HS-27A (cell line): ENCODE results near the gene SLC9A9.
"Not testable (repeated sequence)": the region's sequence is repeated elsewhere in the genome, so short reads cannot be mapped to it uniquely, and the experiment has no call there.

Experiments used
- DNase-seq: peaks from one replicate; pipeline ENCODE4 v3.0.0-alpha.2; 2012; ENCODE audit warnings: low read depth, missing footprints

The SLC9A9 gene

DNA sequence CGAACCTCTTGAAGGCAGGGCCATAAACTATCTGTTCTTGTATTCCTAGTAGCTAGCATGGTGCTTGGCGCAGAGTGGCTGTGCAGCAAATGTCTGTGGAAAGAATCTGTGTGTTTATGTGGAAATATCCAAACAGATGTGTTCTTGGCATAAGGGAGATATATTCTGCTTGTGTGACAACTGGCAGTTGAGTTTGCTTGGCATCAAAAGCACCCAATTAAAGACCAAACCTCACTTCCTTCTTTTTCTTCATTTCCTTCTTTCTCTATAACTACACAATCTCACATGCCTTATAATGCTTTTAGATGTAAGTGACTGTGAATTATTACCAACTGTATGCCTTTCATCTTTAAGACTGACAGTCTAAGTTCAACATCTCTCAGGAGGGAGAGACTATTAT, 296.5 kb downstream of the SLC9A9 start:
- no peak for DNase-seq

DNA sequence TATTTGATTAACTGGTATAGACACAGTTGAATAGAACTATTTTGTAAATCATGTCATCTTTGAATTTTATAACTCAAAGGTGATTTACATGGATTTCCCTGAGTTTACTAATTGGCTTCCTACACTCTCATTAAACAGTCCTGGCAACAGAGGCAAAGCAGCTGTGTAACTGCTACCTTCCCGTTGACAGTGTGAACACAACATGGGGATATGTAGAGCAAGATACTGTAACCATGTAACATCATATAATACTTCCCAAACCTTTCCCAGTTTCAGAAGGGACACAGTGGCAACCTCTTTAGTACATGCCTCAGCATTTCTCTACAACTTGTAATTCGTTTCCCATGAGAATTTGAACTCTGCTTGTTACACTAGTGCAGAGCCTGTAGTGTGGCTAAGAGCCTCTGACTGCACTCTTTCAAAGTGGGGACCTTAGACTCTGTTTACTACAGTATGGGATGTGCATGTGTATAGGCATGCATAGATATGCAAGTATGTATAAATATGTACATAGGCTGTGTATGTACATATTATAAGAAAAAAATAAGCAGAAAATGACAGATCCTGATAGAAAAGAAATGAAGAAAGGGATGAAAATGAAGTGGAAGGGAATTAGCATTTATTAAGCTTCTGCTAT, 299.3 kb downstream of the SLC9A9 start:
- DNase-seq = no peak

DNA sequence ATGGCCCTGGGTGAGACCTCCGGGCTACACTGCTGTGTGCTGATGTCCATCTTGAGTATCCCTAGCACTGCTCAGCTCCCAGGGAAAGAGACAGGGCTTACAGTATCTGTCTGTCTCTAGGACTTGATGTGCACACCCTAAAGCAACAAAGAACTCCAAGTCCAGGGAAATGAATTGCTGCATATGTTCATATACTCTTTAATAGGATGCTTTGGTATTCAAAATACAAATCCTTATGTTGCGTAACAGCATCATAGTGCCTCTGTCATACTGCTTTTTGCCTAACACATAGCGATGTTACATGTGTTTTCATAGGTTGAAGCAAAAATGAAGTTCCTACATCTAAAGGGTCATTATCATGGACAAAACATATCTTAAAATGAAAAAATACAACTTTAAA, 299.9 kb downstream of the SLC9A9 start:
- DNase-seq = no peak

DNA sequence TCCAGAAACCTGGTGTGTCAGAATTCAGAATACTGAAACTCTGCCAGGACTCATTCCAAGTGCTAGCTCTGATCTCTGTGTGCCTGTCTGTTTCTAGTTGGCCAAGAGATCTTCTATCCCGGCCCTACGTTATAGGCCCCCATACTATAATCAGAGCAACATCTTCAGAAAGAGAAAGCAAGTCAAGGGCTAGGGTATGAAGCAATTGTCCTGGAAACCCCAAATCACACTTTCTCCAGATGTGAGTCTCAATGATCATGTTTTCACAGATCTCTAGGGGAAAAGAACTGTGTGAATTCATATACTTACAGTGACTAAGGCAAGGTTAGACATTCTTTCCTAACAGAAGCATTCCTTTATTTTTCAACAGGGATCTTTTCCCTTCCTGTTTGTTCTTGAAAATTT, 309.7 kb downstream of the SLC9A9 start:
- no peak for DNase-seq

DNA sequence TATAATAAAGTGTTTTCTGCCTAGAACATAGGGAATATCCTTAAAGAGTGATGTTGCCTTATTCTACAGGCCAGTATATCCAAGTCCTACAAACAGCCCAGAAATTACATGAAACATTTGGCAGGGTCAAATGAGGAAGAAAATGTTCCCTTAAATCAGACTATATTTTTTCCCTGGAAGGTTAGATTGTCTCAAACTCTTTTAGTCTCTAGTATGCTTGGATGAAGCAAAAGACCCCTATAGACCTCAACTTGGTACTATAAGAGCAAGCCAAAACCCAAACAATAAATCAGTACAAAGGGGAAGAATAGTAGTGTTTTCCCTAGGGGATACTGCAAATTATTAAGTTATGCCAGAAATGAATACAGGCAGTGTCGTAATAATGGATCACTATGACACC, 310.2 kb downstream of the SLC9A9 start:
- no peak for DNase-seq

DNA sequence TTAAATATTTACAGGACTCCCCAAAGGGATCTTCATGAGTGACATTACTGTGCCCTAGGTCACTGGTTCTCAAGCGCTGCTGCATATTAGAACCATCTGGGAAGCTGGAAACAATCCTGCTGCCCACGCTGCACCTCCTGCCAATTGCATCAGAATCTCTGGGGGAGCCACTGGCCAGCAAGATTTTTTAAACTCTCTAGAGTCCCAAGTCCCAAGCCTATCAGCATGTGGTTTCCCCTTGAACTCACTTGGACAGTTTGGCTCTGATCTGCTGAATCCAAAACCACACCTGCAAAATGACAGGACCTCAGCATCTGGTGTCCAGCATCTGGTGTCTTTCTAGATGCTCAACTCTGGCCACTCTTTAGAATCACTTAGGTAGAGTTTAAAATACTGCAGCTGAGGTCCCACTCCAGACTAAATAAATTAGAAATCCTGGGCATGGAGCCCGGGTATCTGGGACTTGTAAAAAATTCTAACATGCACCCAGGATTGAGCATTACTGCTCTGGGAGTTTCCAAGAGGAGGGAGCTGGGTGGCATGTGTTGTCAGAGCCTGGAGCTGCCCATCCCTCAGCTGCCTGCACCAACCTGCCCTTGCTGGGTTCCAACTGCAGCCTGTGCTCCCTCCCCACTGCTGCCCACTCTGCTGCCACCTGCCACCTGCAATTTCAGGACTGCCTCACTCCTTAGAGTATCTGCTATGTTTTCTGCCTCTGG, 311.3 kb downstream of the SLC9A9 start:
- no peak for DNase-seq

DNA sequence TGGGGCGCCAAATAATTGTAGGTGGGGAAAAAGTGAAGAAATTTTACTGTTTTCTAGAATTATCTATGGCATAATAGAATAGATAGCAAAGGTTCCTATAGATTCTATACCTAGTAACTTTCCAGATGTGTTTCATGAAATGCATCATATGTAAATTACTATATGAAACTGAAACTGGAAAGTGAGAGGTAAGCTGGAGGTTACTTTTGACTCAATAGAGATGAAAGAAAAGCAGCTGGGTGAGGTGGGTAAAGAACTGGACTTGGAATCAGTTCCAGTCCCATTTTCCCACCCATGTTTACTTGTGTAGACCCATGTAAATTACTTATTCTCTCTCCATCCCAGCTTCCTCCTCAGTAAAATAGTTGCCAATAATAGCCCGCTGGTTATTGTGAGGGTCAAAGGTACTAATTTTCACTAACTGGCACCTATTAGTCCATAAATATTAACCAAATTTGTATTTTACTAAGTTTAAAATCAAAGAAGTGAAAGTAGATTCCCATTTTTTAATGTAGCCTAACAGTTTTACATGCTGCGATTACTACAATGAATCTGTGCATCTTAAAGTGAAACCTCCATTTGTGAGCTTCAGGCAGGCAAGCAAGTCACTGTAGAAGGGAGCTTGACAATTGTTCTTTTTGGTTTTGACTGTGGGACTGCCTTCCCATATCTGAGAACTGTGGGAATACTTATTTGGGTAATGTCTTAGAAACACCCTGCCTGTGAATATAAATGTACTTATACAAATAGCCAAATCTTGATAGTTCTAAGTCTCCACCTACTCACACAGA, 312.1 kb downstream of the SLC9A9 start:
- DNase-seq = no peak

DNA sequence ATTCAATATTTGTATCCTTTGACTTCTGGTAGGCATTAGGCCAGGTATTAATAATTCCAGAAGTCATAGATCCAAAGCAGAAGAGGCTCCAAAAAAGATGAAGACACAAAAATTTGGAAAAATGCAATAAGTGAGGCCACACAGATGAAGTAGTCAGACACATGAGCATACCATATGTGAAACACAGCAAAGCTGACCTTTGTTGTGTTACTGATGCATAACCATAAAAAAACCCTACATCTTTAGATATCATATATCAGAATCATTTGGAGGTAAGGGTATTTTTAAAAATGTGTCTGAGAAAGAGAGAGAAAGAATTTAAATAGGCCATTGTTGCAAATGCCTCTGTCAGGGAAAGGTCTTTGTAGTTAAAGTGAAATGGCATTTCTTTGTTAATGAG, 314.9 kb downstream of the SLC9A9 start:
- DNase-seq = no peak

DNA sequence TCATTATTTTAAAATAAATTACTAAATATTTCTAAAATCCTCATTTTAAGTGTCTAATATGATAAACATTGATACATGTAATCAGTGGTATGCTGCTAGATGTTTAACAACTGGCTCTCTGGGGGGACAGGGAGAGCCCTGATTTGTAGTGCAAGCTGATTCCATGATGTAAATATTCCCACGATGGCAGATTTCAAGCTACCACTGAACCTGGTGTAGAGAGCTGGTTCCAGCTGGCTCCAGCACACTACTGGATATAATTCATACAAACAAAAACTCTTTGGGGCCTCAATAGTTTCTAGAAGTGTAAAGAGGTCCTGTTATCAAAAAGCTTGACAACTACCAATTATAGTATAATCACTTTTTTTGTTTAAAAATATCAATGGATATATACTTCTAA, 316.2 kb downstream of the SLC9A9 start:
- no peak for DNase-seq

DNA sequence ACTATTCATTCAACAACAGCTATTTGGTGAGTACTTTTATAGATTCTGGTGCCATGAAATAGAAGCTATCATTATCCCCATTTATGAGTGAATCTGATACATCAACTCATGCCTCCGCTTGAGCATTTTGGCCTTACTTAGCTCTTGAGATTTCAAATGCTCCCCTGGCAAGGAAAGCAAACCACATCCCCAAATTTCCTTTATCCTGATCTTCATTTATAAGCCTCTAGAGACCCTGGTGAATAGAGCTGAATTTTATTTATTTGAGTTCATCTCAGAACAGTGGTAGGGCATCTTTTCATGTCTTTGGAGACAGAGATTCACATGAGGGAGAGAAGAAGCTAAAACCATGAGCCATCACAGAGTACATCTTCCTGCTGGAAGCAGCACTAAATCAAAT, 317.2 kb downstream of the SLC9A9 start:
- DNase-seq = no peak

DNA sequence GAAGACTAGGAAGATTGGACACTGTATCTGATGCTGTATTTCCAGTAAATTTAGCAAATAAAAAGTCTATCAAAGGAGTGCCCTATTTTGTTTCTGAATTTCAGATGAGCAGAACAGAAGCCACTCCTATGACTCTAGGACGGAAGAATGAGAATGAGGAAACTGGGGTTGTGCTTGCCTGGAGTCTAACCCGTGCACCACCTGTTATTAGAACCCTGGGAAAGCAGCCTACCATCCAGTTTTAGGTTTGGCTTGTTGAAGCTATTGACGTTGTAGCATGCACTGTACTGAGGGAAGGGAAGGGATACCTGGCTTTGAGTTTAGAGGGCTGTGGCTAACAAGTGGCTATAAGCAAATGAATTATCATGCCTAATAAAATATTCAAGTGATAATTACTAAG, 318.5 kb downstream of the SLC9A9 start:
- no peak for DNase-seq

DNA sequence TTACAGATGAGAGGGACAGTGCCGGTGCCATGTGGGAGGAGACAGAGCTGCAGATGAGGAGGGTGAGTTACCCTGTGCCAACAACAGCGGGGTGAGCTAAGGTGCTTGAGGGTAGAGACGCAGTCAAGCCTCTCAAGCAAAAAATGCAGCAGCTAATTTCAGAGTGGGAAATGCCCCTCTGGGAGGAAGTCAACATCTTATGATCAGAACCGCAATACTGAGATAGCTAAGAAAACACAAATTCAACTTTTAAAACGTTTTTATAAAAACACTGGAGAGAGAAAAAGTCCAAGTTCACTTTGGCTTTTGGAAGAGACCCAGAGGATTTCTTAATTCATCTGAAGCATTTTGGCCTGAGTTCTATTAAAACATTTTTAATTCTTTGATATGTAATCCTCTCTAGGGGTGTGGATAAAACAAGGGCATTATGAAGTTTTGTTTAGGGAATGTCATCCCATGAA, 319.2 kb downstream of the SLC9A9 start:
- no peak for DNase-seq

DNA sequence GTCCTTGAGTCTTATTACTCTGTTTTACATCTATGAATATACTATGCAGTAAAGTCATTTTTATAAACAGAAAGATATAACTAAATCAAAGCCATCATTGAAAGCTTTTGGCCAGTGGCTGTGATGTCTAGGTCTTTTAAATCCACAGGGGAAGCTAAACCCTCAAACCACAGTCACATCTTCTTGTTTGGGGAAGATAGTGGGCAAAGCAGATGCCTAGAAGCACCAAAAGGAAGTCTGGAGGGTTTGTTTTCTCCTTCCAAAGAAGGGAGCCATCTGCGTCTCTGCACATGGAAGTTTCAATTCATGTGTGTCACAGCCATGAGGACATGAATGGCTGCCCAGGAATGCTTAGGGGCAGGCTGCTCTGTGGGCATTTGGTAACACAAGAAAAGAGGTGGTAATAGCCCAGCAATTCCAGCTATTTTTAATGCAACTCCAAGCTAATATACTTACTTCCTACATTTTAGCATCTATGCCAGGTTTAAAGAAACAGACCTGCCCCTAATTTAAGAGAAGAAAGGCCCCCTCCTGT, 322.2 kb downstream of the SLC9A9 start:
- DNase-seq = no peak

DNA sequence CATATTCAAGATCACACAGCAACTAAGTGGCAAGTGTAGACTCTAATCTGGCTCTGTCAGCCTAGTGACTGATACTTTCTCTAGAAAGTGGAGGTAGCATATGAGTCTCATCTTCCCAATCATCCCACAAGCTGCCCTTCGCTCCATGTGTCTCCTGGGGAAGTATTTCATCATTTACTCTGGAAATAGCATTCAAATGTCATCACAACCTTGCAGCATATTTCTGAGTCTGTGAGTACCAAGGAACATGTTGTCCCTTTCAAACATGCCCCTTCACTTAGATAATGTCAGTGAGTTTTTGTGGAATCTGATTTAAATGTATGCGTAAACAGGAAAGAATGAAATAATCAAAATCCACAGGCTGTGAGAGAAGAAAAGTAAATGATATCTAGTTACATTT, 322.9 kb downstream of the SLC9A9 start:
- DNase-seq = no peak

DNA sequence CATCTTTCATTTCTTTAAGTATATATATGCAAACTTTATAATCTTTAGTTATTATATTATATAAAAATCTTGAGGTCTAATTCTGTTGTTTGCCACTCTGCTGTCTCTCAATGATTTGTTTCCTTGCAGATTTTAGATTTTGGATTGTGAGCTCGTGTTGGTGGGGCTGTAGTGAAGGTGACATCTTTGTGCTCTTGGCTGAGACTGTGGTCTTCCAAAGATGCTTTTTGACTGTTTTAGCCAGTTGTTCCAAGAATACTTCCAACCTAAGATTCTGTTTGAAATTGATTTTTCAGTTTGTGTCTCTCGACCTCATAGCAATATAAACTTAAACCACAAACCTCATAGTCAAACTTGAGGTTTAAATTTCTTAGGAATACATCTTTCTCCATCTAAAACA, 326.5 kb downstream of the SLC9A9 start:
- DNase-seq = no peak

DNA sequence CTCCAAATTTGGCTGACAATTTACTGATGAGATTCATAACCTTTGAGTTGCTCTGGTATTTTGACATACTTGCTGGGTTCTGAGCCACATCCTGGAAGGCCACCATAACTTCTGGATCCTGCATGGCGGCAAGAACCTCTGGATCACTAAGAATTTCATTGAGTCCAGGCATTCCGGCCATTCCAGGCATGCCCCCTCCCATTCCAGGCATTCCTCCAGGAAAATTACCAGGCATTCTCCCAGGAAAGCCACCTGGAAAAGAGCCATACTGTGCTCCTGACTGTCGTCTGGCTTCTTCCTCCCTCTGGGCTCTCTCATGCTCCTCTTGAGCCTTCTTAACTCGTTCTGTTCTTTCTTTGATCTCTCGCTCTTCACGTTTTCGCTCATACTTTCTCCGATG, 331.1 kb downstream of the SLC9A9 start:
- not testable (repeated sequence) for DNase-seq

DNA sequence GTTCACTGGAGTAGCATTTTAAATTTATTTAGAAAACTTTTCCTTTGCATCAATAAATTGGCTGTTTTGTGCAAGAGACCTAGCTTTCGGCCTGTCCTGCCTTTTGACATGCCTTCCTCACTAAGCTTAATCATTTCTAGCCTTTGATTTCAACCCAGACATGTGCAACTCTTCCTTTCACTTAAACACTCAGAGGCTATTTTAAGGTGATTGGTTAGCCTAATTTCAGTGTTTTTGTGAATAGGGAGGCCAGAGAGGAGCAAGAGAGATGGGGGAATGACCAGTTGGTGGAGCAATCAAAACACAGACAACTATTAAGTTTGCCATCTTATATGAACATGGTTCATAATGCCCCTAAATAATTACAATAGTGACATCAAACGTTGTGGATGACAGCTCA, 333.4 kb downstream of the SLC9A9 start:
- DNase-seq = no peak

DNA sequence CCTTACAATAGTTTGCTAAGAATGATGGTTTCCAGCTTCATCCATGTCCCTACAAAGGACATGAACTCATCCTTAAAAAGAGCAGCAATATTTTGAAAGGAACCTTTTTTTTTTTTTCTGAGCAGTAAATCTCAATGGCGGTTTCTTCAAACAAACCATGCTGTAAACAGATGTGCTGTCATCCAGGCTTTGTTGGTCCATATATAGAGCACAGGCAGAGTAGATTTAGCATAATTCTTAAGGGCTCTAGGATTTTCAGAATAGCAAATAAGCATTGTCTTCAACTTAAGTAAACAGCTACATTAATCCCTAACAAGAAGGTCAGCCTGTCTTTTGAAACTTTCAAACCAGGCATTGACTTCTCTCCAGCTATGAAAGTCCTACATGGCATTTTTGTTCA, 334.2 kb downstream of the SLC9A9 start:
- no peak for DNase-seq

DNA sequence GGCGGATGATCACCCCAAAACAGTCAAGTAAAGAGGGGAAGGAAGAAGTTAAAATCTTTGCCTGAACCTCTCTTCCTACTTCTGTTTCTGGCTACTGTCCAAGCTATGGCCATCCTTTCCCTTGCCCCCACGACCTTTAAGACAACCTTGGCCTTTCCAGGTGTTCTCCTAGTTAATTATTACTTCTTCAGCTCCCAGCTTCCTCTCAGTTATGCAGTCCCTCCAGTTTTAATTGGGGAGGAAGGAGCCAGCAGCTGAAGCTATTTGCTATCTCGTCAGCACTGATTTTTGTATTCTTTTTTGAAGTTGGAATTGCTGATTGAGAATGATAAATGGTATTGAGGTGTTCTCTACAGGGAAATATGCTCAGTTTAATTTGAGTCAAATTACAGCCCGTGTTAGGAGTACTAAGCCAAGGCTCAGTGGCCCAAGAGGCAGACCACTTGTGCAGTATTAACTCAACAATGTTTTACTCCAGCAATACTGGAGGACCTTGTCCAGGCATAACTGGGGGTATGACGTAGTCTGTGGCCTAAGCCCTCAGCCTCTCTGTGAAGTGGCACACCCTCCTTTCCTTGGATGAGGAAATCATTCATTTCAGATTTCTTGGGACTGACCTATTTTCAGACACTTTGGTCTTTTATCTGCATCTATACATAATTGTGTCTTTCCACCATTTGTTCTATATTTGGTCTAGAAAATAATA, 336.9 kb downstream of the SLC9A9 start:
- no peak for DNase-seq

DNA sequence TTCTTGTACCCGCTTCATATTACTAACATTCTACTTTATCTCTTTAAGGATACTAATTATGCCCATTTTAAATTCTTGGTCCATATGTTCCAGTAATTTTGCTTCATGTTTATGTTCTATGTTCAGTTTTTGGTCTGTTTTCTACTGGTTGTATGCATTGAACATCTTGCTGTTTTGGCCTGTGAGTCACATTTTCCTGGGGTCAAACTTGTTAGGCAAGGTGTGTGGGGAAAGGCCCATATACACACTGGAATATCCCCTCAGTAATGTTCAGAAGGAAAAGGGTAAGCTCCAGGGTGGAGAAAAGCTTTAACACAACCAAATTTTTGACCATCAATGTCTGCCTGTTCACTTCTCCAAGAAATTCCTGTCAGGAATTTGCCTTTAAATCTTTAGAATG, 337.7 kb downstream of the SLC9A9 start:
- no peak for DNase-seq

DNA sequence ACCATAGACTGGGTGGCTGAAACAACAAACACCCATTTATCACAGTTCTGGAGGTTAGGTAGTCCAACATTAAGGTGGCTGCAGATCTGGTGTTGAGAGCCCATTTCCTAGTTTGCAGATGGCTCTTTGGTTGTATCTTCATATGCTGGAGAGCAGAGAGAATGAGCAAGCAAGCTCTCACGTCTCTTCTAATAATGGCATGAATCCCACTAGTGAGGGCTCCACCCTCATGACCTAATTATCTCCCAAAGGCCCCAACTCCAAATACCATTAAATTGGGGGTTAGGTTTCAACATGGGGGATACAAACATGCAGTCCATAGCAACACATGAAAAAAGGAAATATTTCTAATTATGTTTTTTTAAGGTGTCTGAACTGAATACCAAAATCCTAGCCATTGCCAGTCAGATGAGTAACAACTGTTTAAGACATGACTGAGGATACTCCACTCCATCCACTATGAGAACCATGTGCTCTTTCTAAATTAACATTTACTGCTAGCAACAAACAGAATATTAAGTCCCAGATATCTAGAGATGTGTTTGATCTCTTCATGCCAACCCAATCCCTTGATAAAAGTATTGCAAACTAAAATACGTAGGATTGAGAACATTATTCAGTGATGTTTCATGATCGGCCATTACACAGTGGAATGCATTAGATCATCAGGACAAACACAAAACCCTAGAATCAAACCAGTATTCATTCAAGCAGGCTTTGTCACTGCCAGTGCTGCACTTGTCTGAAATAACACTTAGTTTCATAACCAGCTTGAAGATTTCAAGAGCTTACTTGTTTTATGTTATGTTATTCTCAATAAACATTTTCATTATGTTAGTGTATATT, 340.3 kb downstream of the SLC9A9 start:
- DNase-seq = peak; percentile 77
